H1 (cell line): ENCODE measurements around the gene RAB40C. TPM values are rescaled to one million over a fixed set of nuclear protein-coding genes. Genes with fewer than 3 reads are reported as not detected.

Source experiments
- EP300 ChIP-seq, 2 experiments: IDR thresholded peaks; 1 replicate in 1 of 2; 2 replicates in 1 of 2; pipeline ENCODE4 v1.6.1; 2011 to 2012; ENCODE audit warnings: low read depth in 2 of 2, low read length in 2 of 2, mild to moderate bottlenecking in 2 of 2, borderline replicate concordance in 1 of 2, inconsistent platforms in 1 of 2, moderate library complexity in 1 of 2
- HDAC6 ChIP-seq: IDR thresholded peaks from one replicate; pipeline ENCODE4 v1.7.1; 2012; ENCODE audit warnings: low read depth, mild to moderate bottlenecking, inconsistent platforms, low read length, moderate library complexity
- polyA plus RNA-seq, 7 experiments: library from polyadenylated mRNA; depleted of rRNA in 3 of 7; stranded (reverse) in 5 of 7; unstranded in 2 of 7; fragments of >200 nt in 5 of 7; fragments of 200-250 nt in 2 of 7; gene quantifications; 1 replicate in 5 of 7; 2 replicates in 1 of 7; 4 replicates in 1 of 7; pipeline versions ENCODE4 v1.2.1 to v1.2.3, GENCODE V29; 2011 to 2013; ENCODE audit warnings: missing spikeins in 2 of 7, mixed read lengths in 2 of 7
- total RNA-seq: library from RNA; stranded (reverse); fragmentation: NEBNext Ultra II Directional; extraction: Animal tissue kit (Norgen Biotek cat#: 25700); gene quantifications from 2 replicates; pipeline ENCODE4 v1.2.1, GENCODE V29; 2021
- TF ChIP-seq, protein P1 (sequence below): IDR thresholded peaks from 2 replicates; pipeline ENCODE4 v1.6.1; 2011; ENCODE audit warnings: low read length, improper control_type of control experiment

The RAB40C gene
- total and polyA plus RNA-seq, 2 of the 8 experiments (the other 6 are each of a cell fraction or from before 2014, with no cell fraction given): 13.9 to 15.6 TPM

DNA sequence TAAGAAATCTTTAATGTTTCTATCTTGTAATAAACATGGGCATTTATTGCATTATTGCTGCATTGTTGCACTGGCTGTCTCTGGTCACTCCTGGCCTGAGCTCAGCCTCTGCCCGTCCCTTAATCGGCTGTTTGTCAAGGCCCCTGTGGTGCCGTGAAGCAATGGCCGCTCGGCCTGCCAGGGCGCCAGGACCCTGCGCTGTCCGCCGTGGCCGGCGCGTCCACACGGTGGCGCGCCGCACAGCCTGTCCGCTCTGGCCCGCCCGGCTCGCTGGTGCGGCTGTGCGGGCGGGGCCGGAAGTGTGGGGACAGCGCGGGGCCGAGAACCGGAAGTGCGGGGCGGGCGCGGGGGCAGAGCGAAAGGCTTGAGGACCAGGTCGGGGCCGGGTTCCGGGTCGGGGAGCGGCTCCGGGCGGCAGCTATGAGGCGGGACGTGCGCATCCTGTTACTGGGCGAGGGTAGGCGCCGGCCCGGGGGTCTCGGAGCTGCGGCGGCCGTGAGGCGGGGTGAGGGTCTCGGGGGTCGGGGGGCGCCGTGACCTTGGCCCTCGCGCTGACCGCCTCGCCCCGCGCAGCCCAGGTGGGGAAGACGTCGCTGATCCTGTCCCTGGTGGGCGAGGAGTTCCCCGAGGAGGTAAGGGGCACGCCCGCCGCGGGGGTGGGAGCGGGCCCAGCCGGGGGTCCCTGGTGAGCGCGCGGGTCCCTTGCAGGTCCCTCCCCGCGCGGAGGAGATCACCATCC is 78.1 kb downstream of the RAB40C start, which contains the start of gene RHOT2 (continued):
- TF ChIP-seq, protein P1, sequence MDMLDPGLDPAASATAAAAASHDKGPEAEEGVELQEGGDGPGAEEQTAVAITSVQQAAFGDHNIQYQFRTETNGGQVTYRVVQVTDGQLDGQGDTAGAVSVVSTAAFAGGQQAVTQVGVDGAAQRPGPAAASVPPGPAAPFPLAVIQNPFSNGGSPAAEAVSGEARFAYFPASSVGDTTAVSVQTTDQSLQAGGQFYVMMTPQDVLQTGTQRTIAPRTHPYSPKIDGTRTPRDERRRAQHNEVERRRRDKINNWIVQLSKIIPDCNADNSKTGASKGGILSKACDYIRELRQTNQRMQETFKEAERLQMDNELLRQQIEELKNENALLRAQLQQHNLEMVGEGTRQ: no peak
- TF ChIP-seq EP300 (IDR thresholded peaks at IDR 0.05; ENCODE audit: borderline replicate concordance in 1 of 2, low read depth in 2 of 2, low read length in 2 of 2) (peak in 1 of 2 experiments; percentile 82; a peak in 1 of 3 replicates), HDAC6 (no peak)
- TF ChIP-seq, all 59 proteins: peak for 23
